ENCODE results near the gene SCD5. TPM values are rescaled to one million over a fixed set of nuclear protein-coding genes. Genes with fewer than 3 reads are reported as not detected.

SCD5 gene
- total RNA-seq, 2 donors from 2014 or later, result 51.4 TPM

DNA sequence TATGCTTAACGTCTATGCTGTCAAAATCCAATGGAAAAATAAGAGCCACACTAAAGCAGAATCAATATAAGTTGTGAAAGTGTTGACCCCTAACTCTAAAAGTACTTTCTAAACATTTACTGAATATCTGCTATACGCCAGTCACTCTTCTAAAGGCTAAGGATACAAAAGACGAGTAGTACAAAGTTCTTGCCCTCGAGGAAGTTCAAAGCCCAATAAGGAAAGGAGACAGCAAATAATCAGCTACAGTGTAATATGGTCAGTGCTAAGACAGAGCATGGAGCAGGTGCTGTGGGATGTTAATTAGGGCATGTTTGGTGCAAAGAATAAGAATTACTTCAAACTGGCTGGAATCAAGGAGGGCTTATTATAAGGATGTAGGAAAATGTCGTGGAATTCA, 205.2 kb downstream of the SCD5 start:
- intact Hi-C loops (cut with DNase I), result no loop called here
- Histone ChIP-seq H3K36me3 (replicated peaks in 1 of 2; ENCODE audit: insufficient read depth in 1 of 2, low read depth in 2 of 2) (no peaks in the 10 kb centered on the region), H3K4me3 (no peak overlapping the region), H3K27me3 (no peaks in the 10 kb centered on the region), H3K4me1 (no peaks in the 10 kb centered on the region), H3K9me3 (no peaks in the 10 kb centered on the region), H3K27ac (no peak overlapping the region)
- DNase-seq (no peak), ATAC-seq (no peak)
- no peak for TF ChIP-seq POLR2A (IDR thresholded peaks at IDR 0.05)
- TF ChIP-seq, protein P1, sequence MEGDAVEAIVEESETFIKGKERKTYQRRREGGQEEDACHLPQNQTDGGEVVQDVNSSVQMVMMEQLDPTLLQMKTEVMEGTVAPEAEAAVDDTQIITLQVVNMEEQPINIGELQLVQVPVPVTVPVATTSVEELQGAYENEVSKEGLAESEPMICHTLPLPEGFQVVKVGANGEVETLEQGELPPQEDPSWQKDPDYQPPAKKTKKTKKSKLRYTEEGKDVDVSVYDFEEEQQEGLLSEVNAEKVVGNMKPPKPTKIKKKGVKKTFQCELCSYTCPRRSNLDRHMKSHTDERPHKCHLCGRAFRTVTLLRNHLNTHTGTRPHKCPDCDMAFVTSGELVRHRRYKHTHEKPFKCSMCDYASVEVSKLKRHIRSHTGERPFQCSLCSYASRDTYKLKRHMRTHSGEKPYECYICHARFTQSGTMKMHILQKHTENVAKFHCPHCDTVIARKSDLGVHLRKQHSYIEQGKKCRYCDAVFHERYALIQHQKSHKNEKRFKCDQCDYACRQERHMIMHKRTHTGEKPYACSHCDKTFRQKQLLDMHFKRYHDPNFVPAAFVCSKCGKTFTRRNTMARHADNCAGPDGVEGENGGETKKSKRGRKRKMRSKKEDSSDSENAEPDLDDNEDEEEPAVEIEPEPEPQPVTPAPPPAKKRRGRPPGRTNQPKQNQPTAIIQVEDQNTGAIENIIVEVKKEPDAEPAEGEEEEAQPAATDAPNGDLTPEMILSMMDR (IDR thresholded peaks at IDR 0.05), result no peak
- WGBS, 2 donors, result 54 to 60% methylated on average over 5 of the region's 5 CpGs

DNA sequence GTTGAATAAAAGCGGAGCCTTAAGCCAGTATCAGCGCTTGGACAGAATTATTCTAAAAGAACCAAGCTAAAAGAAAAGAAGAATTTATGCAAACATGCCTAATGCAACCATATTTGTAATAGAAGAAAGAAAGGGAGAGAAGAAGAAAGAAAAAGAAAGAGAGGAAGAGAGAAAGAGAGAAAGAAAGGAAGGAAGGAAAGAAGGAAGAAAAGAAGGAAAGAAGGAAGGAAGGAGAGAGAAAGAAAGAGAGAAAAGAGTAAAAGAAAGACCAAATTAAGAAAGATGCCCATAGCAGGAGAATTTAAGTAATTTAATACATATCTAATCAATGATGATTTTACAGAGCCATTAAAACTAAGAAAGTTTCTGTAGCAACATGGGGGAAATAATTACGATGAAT, 206.0 kb downstream of the SCD5 start:
- no peaks in the 10 kb centered on the region for H3K27me3 ChIP-seq
- no peak overlapping the region for H3K4me3 ChIP-seq
- no peak for ATAC-seq
- intact Hi-C loops (cut with DNase I), result no loop called here
- H3K9me3 ChIP-seq, result no peaks in the 10 kb centered on the region
- TF ChIP-seq, protein P1 (IDR thresholded peaks at IDR 0.05), result no peak
- TF ChIP-seq POLR2A (IDR thresholded peaks at IDR 0.05), result no peak
- no peaks in the 10 kb centered on the region for H3K4me1 ChIP-seq
- H3K27ac ChIP-seq, result no peak overlapping the region
- H3K36me3 ChIP-seq (replicated peaks in 1 of 2; ENCODE audit: insufficient read depth in 1 of 2, low read depth in 2 of 2), result no peaks in the 10 kb centered on the region
- 98% methylated on average over 3 of the region's 3 CpGs for WGBS, 2 donors
- no peak for DNase-seq

DNA sequence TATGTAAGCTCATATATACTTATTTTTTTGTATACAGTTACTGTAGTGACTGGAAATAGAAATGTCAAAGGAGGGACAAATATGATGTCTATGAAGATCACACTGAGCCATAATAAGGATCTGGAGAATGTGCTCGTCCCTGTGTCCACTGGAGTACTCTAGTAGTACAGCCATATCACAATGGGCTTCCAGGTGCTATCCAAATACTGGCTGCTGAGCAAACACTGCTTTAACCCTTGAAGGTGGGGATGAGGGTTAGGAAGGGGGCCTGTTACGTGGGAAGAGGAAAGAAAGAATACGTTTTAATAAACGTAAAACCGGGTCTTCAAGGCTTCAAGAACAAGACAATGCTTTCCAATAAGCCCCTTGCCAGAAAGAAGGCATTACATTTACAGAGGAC, 207.0 kb downstream of the SCD5 start:
- TF ChIP-seq, protein P1 (IDR thresholded peaks at IDR 0.05), result no peak
- TF ChIP-seq POLR2A (IDR thresholded peaks at IDR 0.05), result no peak
- Histone ChIP-seq H3K36me3 (replicated peaks in 1 of 2; ENCODE audit: insufficient read depth in 1 of 2, low read depth in 2 of 2) (no peaks in the 10 kb centered on the region), H3K4me3 (no peak overlapping the region), H3K9me3 (no peaks in the 10 kb centered on the region), H3K4me1 (no peaks in the 10 kb centered on the region), H3K27ac (no peak overlapping the region), H3K27me3 (no peaks in the 10 kb centered on the region)
- ATAC-seq, result no peak
- intact Hi-C loops (cut with DNase I), result no loop called here
- no peak for DNase-seq
- 52 to 57% methylated on average over 5 of the region's 5 CpGs for WGBS, 2 donors

DNA sequence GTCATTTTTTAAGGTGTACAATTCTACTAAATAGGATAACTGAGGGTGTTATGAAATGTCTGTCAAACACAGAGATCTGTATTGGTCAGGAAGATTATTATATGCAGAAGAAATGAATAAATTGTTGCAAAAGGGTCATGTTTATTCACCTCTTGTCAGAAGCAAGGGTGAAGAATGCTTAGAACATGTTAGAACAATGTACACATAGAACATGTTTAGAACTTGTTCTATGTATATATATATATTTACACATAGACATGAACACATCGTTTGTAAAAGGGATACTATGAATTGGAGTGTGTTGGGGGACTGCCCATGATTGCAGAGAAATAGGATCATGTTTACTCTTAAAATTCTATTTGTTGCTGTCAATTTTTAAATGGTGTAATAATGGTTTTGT, 208.8 kb downstream of the SCD5 start:
- DNase-seq, result no peak
- H3K4me3 ChIP-seq, result no peak overlapping the region
- no peaks in the 10 kb centered on the region for H3K4me1 ChIP-seq
- no peaks in the 10 kb centered on the region for H3K9me3 ChIP-seq
- H3K36me3 ChIP-seq (replicated peaks in 1 of 2; ENCODE audit: insufficient read depth in 1 of 2, low read depth in 2 of 2), result no peaks in the 10 kb centered on the region
- no peaks in the 10 kb centered on the region for H3K27me3 ChIP-seq
- TF ChIP-seq, protein P1 (IDR thresholded peaks at IDR 0.05), result no peak
- no peak for TF ChIP-seq POLR2A (IDR thresholded peaks at IDR 0.05)
- 58 to 81% methylated on average over 1 of the region's 1 CpG for WGBS, 2 donors
- intact Hi-C loops (cut with DNase I), result no loop called here
- no peak for ATAC-seq
- no peak overlapping the region for H3K27ac ChIP-seq

DNA sequence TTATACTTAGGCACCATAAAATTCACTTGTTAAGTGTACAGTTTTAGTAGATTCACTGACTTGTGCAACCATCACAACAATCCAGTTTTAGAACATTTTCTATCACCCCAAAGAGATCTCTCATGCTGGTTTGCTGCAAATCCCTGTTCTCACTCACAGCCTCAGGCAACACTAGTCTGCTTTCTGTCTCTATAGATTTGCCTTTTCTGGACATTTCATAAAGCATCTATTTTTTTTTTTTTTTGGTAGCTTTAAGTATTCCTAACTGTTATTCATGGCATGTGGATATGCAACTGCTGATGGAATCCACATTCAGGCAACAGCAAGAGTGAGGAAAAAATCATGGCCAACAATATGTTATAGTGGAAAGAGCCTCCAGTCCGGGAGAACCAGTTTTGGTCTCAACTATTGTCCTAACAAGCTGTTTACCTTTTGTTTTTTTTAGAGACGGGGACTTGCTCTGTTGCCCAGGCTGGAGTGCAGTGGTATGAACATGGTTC, 209.8 kb downstream of the SCD5 start:
- DNase-seq (no peak), ATAC-seq (no peak)
- TF ChIP-seq, protein P1 (IDR thresholded peaks at IDR 0.05), result no peak
- TF ChIP-seq POLR2A (IDR thresholded peaks at IDR 0.05), result no peak
- H3K27ac ChIP-seq, result no peak overlapping the region
- intact Hi-C loops (cut with DNase I), result no loop called here
- H3K27me3 ChIP-seq, result no peaks in the 10 kb centered on the region
- WGBS, 2 donors, result 70 to 80% methylated on average over 2 of the region's 2 CpGs
- no peak overlapping the region for H3K4me3 ChIP-seq
- H3K36me3 ChIP-seq (replicated peaks in 1 of 2; ENCODE audit: insufficient read depth in 1 of 2, low read depth in 2 of 2), result no peaks in the 10 kb centered on the region
- H3K4me1 ChIP-seq, result no peaks in the 10 kb centered on the region
- no peaks in the 10 kb centered on the region for H3K9me3 ChIP-seq
